A172 (cell line): ENCODE results near the gene CTSE. TPM values are rescaled to one million over a fixed set of nuclear protein-coding genes. Genes with fewer than 3 reads are reported as not detected.

Experiments used
- DNase-seq: peaks from one replicate; pipeline ENCODE4 v3.0.0-alpha.2; 2015; ENCODE audit warnings: low spot score
- total RNA-seq: library from RNA; depleted of rRNA; stranded (reverse); fragments of >200 nt; shearing (Covaris generic); gene quantifications from 2 replicates; pipeline ENCODE4 v1.2.3, GENCODE V29; 2014

The CTSE gene
- total RNA-seq, 1 experiment from 2014 or later, result not detected

- DNase-seq, result no peak
Measured at GRCh38 chr1:205991237-205991636, 32.5 kb downstream of the CTSE start.

- no peak for DNase-seq
Measured at GRCh38 chr1:205990226-205990625, 33.5 kb downstream of the CTSE start.

DNA sequence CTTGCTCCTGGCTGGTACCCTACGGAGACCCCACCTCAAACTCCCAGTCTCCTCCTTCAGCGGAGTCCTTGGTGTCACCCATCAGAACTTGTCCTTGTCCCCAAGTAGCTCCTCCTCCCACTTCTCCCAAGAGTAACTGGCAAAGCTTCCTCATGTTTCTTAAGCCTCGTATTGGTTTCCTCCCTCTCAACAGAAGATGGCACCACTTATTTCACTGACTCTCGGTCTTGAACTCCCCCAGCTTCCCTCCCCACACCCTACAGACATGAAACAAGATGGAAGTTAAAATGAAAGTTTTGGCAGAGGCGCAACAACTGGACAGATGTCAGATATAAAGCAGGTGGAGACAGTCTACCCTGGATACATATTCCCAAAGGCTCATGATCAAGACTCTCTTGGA, 33.9 kb downstream of the CTSE start:
- DNase-seq, result no peak

DNA sequence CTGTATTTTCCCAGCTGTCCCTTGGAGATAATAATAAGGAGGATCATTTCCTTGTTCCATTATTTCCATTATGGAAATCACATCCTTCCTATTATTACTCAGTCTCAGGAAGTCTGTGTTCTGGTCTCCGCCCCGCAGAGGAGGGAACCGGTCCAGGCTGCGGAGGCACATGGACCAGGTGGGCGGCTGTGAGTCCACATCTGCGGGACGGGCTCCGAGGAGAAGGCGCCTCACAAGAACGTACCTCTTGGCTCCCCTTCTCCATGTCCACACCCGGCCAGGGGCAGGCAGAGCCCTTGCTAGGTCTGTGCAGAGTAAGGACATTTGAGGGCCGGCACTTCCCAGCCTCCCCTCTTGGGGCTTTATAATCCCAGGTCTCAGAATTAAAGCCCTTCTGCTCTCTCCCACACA, 35.1 kb downstream of the CTSE start:
- no peak for DNase-seq

DNA sequence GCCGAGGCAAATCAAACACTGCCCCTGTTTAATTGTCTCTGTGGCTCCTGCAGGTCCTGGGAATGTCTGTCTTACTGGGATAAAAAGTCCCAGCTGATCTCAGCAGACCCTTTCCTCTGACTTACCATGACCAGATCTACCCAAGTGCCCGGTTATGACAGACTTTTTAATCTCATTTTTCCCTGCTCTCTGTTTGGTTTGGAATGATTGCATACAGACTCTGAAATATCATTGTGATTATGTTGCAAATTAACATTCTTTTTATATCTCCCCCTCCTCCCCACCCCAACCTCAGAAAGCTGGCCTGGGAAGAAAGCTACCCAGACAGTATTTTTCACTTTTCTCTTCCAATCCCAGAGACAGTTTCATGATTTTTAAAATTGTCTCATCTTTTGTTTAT, 36.8 kb downstream of the CTSE start:
- DNase-seq, result no peak

DNA sequence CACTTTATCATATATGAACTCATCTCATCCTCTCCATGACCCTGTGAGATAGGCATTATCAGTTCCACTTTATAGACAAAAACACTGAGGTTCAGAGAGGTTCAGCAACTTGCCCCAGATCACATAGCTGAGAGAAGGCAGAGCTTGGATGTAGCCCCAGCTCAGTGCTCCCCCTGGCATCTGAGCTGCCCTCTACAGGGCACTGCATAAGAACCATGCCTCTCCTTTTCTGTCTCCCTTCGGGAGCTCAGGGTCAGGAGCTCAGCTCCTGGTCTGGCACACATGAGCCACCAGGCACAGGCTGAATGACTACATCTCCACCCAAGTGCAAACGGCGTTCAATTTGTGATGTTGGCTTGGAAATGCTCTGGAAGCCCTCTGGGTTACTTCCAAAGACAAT, 37.4 kb downstream of the CTSE start:
- no peak for DNase-seq

DNA sequence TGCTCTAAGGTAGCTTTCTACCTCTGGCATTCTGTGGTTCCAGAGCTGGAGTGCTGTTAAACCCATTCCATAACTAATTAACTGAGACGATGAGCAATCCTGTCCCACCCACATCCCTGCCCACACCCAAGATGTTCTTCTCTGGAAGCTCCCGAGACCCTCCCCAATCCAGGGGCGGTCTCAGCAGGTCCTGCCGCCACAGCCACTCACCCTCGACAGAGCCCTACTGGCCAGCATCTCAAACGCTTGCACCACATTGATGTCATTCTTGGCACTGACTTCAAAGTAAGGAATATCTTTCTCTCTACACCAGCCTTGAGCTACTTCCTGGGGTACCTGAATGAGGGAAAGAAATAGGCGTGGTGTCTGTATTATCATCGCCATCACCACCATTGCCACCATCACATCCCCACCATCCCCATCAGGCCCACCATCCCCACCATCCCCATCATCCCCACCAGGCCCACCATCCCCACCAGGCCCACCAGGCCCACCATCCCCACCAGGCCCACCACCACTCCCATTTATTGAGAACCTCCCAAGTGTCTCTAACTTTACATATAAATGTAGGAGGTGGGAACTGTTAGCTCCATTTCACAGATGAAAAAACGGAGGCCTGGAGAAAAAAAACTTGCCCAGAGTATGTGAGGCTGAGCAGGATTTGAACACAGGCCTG, 38.2 kb downstream of the CTSE start:
- DNase-seq, result no peak

- peak; percentile 58 for DNase-seq
Measured at GRCh38 chr1:205983925-205984725, 39.6 kb downstream of the CTSE start.

DNA sequence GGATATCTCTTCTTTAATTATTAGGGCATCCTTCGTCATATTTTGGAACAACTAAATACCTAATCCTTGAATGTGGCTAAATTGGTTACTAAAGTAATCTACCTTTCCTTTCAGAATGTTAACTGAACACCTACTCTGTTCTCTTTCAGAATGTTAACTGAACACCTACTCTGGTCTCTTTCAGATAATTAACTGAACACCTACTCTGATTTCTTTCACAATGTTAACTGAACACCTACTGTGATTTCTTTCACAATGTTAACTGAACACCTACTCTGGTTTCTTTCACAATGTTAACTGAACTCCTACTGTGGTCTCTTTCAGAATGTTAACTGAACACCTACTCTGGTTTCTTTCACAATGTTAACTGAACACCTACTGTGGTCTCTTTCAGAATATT, 42.4 kb downstream of the CTSE start:
- DNase-seq, result no peak

GRCh38 chr1:205980237-205980870, 43.3 kb downstream of the CTSE start:
- DNase-seq, result no peak

DNA sequence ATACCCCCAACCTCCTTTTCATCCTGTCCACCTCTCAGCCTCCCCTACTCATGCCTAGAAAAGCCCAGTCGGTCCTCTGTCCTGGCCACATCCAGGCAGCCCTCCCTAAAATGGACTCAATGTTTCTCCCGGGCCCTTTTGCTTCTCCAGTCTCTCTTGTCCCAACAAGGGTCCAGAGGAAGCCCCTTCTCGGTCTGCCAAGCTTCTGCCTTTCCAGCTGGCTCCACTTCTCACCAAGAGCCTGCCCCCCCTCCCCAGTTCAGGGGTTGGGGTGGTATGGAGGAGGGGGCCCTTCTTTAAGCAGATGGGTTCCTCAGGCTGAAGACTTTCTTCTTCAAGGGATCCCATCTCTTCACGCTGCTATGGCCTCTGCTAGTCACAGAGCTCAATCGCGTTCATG, 44.4 kb downstream of the CTSE start:
- DNase-seq, result no peak

DNA sequence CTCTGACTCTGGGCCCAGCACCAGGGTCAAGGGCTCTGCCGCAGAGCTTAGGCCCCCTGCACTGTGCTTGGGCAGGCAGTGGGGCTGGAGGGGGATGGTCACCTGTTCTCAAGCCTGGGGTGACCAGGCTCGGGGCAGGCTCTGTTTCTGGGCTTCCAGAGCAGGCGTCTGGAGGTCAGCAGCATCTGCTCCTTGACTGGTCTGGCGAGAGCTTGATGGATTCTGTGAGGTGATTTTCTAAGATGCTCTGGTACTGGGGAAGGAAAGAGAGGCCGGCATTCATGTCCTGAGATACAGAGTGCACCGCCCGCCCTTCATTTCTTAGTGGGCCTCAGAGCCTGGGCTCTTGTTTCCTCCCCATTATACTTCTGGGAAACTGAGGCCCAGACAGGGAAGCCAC, 45.0 kb downstream of the CTSE start:
- no peak for DNase-seq

DNA sequence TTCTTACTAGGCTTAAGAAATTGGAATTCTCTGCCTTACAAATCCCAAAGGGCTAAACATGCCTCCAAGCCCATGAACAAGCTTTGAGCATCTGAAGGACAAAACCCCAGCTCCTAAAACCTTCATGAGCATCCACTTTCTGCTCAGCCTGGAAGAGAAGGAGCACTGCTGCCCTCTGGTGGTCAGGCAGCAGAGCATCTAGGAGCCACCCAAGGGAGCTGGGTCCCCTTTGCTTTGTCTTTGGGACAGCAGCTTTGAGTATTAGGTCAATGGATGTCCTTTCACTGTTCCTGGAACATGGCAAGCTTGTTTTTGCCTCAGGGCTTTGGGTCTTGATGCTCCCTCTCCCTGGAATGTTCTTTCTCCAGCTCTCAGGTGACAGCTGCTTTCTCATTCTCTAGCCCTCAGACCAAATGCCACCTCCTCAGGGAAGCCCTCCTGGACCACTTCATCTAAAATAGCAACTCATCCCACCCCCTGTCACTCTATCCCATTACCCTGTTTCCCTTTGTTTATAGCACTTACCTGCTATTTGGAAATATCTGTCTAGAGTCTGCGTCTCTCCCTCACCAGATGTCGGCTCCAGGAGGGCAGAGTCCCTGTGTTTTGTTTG, 46.2 kb downstream of the CTSE start:
- peak; percentile 87 for DNase-seq

GRCh38 chr1:205976708-205977401, 46.8 kb downstream of the CTSE start:
- DNase-seq, result peak; percentile 70

DNA sequence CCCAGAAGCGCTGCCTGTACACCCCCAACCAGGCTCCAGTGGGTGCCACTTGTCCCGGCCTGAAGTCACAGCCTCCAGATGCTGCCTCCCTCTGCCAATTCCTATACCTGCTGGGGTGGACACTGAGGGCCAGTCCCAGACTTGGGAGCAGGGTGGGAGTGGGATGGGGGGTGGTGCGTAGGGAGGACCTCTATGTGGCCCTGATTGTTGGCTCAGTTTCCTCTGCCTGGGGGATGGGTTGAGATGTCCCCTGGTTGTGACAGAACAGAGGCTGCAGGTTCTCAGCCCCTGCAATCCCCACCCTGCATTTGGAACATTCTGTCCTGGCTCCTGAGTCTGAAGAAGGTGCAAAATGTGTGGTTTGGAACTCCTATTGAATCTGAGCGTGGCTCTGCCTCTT, 47.7 kb downstream of the CTSE start:
- no peak for DNase-seq

DNA sequence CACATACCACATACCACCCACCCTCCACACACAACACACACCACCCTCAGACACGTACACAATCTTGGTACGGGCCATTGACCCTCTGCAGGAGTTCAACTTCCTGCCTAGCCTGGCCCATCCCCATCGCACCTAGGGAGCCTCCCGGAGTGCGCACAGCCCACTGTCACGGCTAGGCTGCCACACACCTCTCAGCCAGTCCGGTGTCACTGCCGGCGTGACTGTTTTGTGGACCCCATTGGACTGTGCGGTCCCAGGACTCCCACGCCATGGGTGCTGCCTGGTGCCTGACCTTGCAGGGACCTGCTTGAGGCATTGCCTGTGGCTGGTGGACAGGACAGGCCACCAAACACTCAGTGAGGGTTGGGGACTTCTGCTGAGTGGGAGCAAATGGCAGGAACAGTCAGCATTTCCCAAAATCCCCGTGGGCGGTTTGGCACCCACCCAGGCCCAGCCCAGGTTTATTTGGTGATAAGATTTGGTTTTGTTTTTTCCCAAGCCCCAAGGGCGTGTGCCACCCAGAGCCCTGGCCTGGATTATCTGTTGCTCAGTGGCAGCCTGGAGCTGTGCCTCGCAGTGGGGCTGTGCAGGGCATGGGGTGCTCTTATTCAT, 48.2 kb downstream of the CTSE start:
- DNase-seq, result no peak

DNA sequence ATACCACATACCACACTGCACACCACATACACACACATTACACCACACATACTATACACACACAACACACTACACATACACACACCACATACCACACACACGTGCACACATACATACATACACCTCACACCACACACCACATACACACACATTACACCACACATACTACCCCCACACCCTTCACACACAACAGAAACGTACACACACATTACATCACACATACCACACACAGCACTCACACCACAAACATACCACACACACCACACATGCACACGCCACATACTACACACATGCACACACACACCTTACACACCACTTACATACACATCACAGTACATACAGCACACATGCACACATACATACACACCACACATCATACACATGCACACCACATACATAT, 49.0 kb downstream of the CTSE start:
- DNase-seq, result no peak

GRCh38 chr1:205973377-205974232, 50.1 kb downstream of the CTSE start:
- no peak for DNase-seq

- DNase-seq, result no peak
Measured at GRCh38 chr1:205972491-205973168, 51.1 kb downstream of the CTSE start.

- DNase-seq, result no peak
Measured at GRCh38 chr1:205972081-205972480, 51.6 kb downstream of the CTSE start.
